Mesenteric fat pad (tissue), 1 donor: ENCODE measurements around the gene ARHGAP6. TPM values are rescaled to one million over a fixed set of nuclear protein-coding genes. Genes with fewer than 3 reads are reported as not detected.
"Not testable (repeated sequence)": the region's sequence is repeated elsewhere in the genome, so short reads cannot be mapped to it uniquely, and the experiment has no call there.

Experiments
- DNase-seq: peaks from one replicate; pipeline ENCODE4 v3.0.0-alpha.2; 2020; ENCODE audit warnings: low spot score
- total RNA-seq: library from RNA; stranded (reverse); fragmentation: NEBNext Ultra II Directional; extraction: Animal tissue kit (Norgen Biotek cat#: 25700); gene quantifications from one replicate; pipeline ENCODE4 v1.2.1, GENCODE V29; 2021
- donor health status: DM: yes; HTN: yes; CAD: no.

Gene ARHGAP6
- total RNA-seq, 1 donor from 2014 or later = 9.5 TPM

GRCh38 chrX:11647138-11647537 lies 18.6 kb downstream of the ARHGAP6 start:
- no peak for DNase-seq

- no peak for DNase-seq
Observed at GRCh38 chrX:11641349-11642065, 24.2 kb downstream of the ARHGAP6 start.

GRCh38 chrX:11640089-11640488 lies 25.6 kb downstream of the ARHGAP6 start:
- no peak for DNase-seq

GRCh38 chrX:11632732-11633131 lies 33.0 kb downstream of the ARHGAP6 start:
- no peak for DNase-seq

GRCh38 chrX:11629593-11630211 lies 36.0 kb downstream of the ARHGAP6 start:
- no peak for DNase-seq

- DNase-seq = no peak
Observed at GRCh38 chrX:11628399-11628798, 37.3 kb downstream of the ARHGAP6 start.

GRCh38 chrX:11626351-11626750 lies 39.4 kb downstream of the ARHGAP6 start:
- no peak for DNase-seq

- DNase-seq = no peak
Observed at GRCh38 chrX:11619441-11619840, 46.3 kb downstream of the ARHGAP6 start.

GRCh38 chrX:11614253-11614652 lies 51.5 kb downstream of the ARHGAP6 start:
- DNase-seq = not testable (repeated sequence)

GRCh38 chrX:11611965-11612364 lies 53.8 kb downstream of the ARHGAP6 start:
- no peak for DNase-seq

- no peak for DNase-seq
Observed at GRCh38 chrX:11611161-11611560, 54.6 kb downstream of the ARHGAP6 start.

GRCh38 chrX:11609109-11609508 lies 56.6 kb downstream of the ARHGAP6 start:
- DNase-seq = no peak

GRCh38 chrX:11606408-11606807 lies 59.3 kb downstream of the ARHGAP6 start:
- DNase-seq = no peak

GRCh38 chrX:11600578-11600977 lies 65.1 kb downstream of the ARHGAP6 start:
- DNase-seq = no peak

- no peak for DNase-seq
Observed at GRCh38 chrX:11597479-11597878, 68.2 kb downstream of the ARHGAP6 start.

- no peak for DNase-seq
Observed at GRCh38 chrX:11591723-11592346, 73.9 kb downstream of the ARHGAP6 start.

GRCh38 chrX:11589641-11590040 lies 76.1 kb downstream of the ARHGAP6 start:
- DNase-seq = no peak

- no peak for DNase-seq
Observed at GRCh38 chrX:11588097-11588496, 77.6 kb downstream of the ARHGAP6 start.

- DNase-seq = no peak
Observed at GRCh38 chrX:11585174-11585573, 80.5 kb downstream of the ARHGAP6 start.

GRCh38 chrX:11580789-11581188 lies 84.9 kb downstream of the ARHGAP6 start:
- DNase-seq = no peak

- DNase-seq = no peak
Observed at GRCh38 chrX:11579636-11580600, 85.8 kb downstream of the ARHGAP6 start.
